ENCODE results near the gene UTP4. TPM values are rescaled to one million over a fixed set of nuclear protein-coding genes. Genes with fewer than 3 reads are reported as not detected.

The UTP4 gene
- total RNA-seq, 6 donors from 2014 or later: 10.9 to 38.8 (median 28.4) TPM

DNA sequence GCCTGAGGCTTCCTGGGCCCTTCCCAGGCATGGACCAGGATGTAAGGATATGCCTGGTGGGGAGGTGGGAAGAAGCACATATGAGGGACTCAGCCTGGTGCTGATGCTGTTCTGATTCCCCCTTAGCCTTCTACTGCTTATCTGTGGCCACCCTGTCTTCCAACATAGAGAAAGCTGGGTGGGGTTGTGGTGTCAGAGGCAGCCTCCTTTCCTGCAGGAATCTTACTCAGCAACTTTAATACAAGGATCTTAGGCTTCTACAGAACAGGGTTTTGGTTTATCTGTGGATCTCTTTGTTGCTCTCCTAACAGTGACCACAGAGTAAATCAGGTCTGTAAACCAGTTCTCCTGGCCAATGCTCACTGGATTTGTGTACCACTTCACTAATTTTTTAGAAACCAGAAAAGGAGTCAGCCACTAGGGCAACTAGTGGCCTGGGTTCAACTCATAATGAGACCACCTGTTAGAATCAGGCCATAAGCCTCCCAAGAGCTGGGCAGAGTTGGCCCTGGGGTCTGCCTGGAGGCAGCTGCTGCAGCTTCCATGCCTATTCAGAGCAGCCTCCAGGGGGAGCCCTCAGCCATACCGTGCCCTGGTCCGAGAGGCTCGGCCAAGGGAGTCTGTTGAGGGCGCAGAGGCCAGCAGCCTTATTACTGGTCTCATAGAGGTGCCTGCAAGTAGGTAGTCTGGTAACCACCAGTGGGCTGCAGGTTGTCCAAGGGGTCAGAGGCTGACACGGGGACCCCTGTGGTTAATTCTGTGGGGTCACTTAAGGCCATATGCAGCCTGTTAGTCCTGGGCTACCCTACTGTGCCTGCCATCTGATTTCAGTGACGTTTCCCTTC, 19.9 kb upstream of the UTP4 start:
- peak; percentile 72 to 75 for ATAC-seq (ENCODE audit: low FRiP score in 2 of 2)

DNA sequence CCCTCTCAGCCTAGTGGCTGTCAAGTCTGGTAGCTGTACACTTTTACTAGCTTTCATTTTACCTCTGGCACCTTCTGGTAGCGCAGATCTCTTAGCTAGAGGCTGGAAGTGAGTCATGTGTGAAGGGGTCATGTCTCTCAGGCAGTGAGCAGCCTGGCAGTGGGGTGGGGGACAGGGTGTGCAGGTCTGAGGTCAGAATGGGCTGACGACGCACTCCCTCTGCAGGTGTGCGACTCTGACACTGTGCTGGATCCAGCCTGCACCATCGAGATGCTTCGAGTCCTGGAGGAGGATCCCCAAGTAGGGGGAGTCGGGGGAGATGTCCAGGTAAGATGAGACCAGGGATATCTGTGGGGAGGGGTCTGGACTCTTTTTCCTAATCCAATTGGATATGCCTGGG, 19.2 kb upstream of the UTP4 start:
- H3K27ac ChIP-seq: no peak overlapping the region
- no peaks in the 10 kb centered on the region for H3K9me3 ChIP-seq
- peaks cover 0 to 21% (median 2%) of the 10 kb centered on the region in 4 donors for H3K4me1 ChIP-seq
- H3K4me3 ChIP-seq: no peak overlapping the region
- H3K36me3 ChIP-seq: peaks cover 12 to 56% (median 47%) of the 10 kb centered on the region in 4 donors
- H3K27me3 ChIP-seq: no peaks in the 10 kb centered on the region
- WGBS, 2 donors: 89 to 96% methylated on average over 7 of the region's 7 CpGs
- TF ChIP-seq POLR2AphosphoS5 (IDR thresholded peaks at IDR 0.05) (no peak), CTCF (IDR thresholded peaks at IDR 0.05) (no peak)
- ATAC-seq (ENCODE audit: low FRiP score in 2 of 2) (no peak), DNase-seq (no peak)

More for the DNA sequence above, 19.9 kb upstream of the UTP4 start:
- H3K4me1 ChIP-seq: peaks cover 4 to 28% (median 8%) of the 10 kb centered on the region in 4 donors
- H3K9me3 ChIP-seq: no peaks in the 10 kb centered on the region
- peaks cover 12 to 51% (median 40%) of the 10 kb centered on the region in 4 donors for H3K36me3 ChIP-seq
- peaks cover 0 to 4% (median 1%) of the 10 kb centered on the region in 4 donors for H3K27me3 ChIP-seq
- H3K27ac ChIP-seq: no peak overlapping the region
- peak; percentile 53 to 69 for DNase-seq
- no peak for TF ChIP-seq POLR2AphosphoS5 (IDR thresholded peaks at IDR 0.05)
- TF ChIP-seq CTCF (IDR thresholded peaks at IDR 0.05): peak; percentile 53 to 68 (median 59)
- 34 to 71% methylated on average over 1 to 6 of the region's 6 CpGs for WGBS, 2 donors
- no peak overlapping the region for H3K4me3 ChIP-seq

DNA sequence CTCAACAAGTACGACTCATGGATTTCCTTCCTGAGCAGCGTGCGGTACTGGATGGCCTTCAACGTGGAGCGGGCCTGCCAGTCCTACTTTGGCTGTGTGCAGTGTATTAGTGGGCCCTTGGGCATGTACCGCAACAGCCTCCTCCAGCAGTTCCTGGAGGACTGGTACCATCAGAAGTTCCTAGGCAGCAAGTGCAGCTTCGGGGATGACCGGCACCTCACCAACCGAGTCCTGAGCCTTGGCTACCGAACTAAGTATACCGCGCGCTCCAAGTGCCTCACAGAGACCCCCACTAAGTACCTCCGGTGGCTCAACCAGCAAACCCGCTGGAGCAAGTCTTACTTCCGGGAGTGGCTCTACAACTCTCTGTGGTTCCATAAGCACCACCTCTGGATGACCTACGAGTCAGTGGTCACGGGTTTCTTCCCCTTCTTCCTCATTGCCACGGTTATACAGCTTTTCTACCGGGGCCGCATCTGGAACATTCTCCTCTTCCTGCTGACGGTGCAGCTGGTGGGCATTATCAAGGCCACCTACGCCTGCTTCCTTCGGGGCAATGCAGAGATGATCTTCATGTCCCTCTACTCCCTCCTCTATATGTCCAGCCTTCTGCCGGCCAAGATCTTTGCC, 18.0 kb upstream of the UTP4 start:
- Histone ChIP-seq H3K27me3 (no peaks in the 10 kb centered on the region), H3K9me3 (no peaks in the 10 kb centered on the region), H3K4me1 (peaks cover 0 to 17% (median 1%) of the 10 kb centered on the region in 4 donors), H3K27ac (no peak overlapping the region), H3K4me3 (no peak overlapping the region), H3K36me3 (peaks cover 15 to 63% (median 54%) of the 10 kb centered on the region in 4 donors)
- ATAC-seq (ENCODE audit: low FRiP score in 2 of 2): no peak
- TF ChIP-seq POLR2AphosphoS5 (IDR thresholded peaks at IDR 0.05): no peak
- no peak for TF ChIP-seq POLR2A (IDR thresholded peaks at IDR 0.05)
- no peak for TF ChIP-seq EP300 (IDR thresholded peaks at IDR 0.05)
- no peak for TF ChIP-seq CTCF (IDR thresholded peaks at IDR 0.05)
- no peak for DNase-seq
- 80 to 84% methylated on average over 16 to 25 of the region's 25 CpGs for WGBS, 2 donors

- WGBS, 2 donors: 95 to 96% methylated on average over 5 to 6 of the region's 6 CpGs
- DNase-seq: no peak
These were observed 17.5 kb upstream of the UTP4 start for GRCh38 chr16:69114976-69115355.

More at GRCh38 chr16:69114976-69115355, 17.5 kb upstream of the UTP4 start:
- H3K27ac ChIP-seq: no peak overlapping the region
- H3K27me3 ChIP-seq: no peaks in the 10 kb centered on the region
- peaks cover 19 to 63% (median 54%) of the 10 kb centered on the region in 4 donors for H3K36me3 ChIP-seq
- TF ChIP-seq POLR2AphosphoS5 (IDR thresholded peaks at IDR 0.05) (no peak), EP300 (IDR thresholded peaks at IDR 0.05) (no peak), POLR2A (IDR thresholded peaks at IDR 0.05) (no peak), CTCF (IDR thresholded peaks at IDR 0.05) (no peak)
- H3K4me3 ChIP-seq: no peak overlapping the region
- no peaks in the 10 kb centered on the region for H3K9me3 ChIP-seq
- peaks cover 0 to 17% (median 1%) of the 10 kb centered on the region in 4 donors for H3K4me1 ChIP-seq
- no peak for ATAC-seq (ENCODE audit: low FRiP score in 2 of 2)
